Stimulated activated CD8-positive, alpha-beta memory T cell treated with anti-CD3 and anti-CD28 coated beads, Interleukin-7, amount 100 ng/mL, for 48 hours (primary cell): ENCODE results near the gene NTRK2.

ENCODE experiments used
- DNase-seq, 2 donors: peaks; one replicate each; pipeline ENCODE4 v3.0.0-alpha.2; 2020; ENCODE audit warnings: low read depth in 1 of 2; ENCODE audit errors: extremely low read depth in 1 of 2

NTRK2 gene

GRCh38 chr9:84966876-84967830 is 297.6 kb downstream of the NTRK2 start:
- no peak for DNase-seq

GRCh38 chr9:84969084-84969483 is 299.6 kb downstream of the NTRK2 start:
- DNase-seq = no peak

- no peak for DNase-seq
Measured at GRCh38 chr9:84969736-84970135, 300.2 kb downstream of the NTRK2 start.

- no peak for DNase-seq
Measured at GRCh38 chr9:84970432-84970831, 300.9 kb downstream of the NTRK2 start.

GRCh38 chr9:84971571-84971970 is 302.0 kb downstream of the NTRK2 start:
- DNase-seq = no peak

- no peak for DNase-seq
Measured at GRCh38 chr9:84974258-84974657, 304.7 kb downstream of the NTRK2 start.

GRCh38 chr9:84974855-84975254 is 305.3 kb downstream of the NTRK2 start:
- DNase-seq = no peak

GRCh38 chr9:84975926-84976325 is 306.4 kb downstream of the NTRK2 start:
- no peak for DNase-seq

- no peak for DNase-seq
Measured at GRCh38 chr9:84978661-84979060, 309.1 kb downstream of the NTRK2 start.

GRCh38 chr9:84983749-84984148 is 314.2 kb downstream of the NTRK2 start:
- no peak for DNase-seq

- DNase-seq = no peak
Measured at GRCh38 chr9:84988621-84989020, 319.1 kb downstream of the NTRK2 start.

- DNase-seq = no peak
Measured at GRCh38 chr9:84990416-84990815, 320.9 kb downstream of the NTRK2 start.

- DNase-seq = no peak
Measured at GRCh38 chr9:84990850-84991513, 321.5 kb downstream of the NTRK2 start.

- no peak for DNase-seq
Measured at GRCh38 chr9:84991514-84991870, 322.0 kb downstream of the NTRK2 start.

- no peak for DNase-seq
Measured at GRCh38 chr9:84992381-84992780, 322.9 kb downstream of the NTRK2 start.

GRCh38 chr9:84993105-84993504 is 323.6 kb downstream of the NTRK2 start:
- DNase-seq = no peak

- no peak for DNase-seq
Measured at GRCh38 chr9:84996029-84996428, 326.5 kb downstream of the NTRK2 start.

- DNase-seq = no peak
Measured at GRCh38 chr9:84996716-84997115, 327.2 kb downstream of the NTRK2 start.

- DNase-seq = no peak
Measured at GRCh38 chr9:84997472-84997871, 327.9 kb downstream of the NTRK2 start.

- DNase-seq = no peak
Measured at GRCh38 chr9:84998639-84999038, 329.1 kb downstream of the NTRK2 start.

GRCh38 chr9:84999788-85000187 is 330.3 kb downstream of the NTRK2 start:
- no peak for DNase-seq

- DNase-seq = no peak
Measured at GRCh38 chr9:85001925-85002324, 332.4 kb downstream of the NTRK2 start.
